Activated naive CD4-positive, alpha-beta T cell treated with anti-CD3 and anti-CD28 coated beads, Interleukin-2, amount 10 ng/mL, durations not matched to agents 7 days and 5 days (primary cell): Measurements from ENCODE around the gene LMNTD2.

Experiments used
- CTCF ChIA-PET: fragments of 350-600 bp; sonication (Branson Sonifier 250); formaldehyde crosslinking; loops from one replicate; lab custom pipeline; 2021; ENCODE audit warnings: antibody characterized with exemption; lab: Charles Lee
- DNase-seq: peaks from one replicate; pipeline ENCODE4 v3.0.0-alpha.2; 2020
- H3K27ac Mint-ChIP-seq: one replicate; pipeline ENCODE4 v1.8.0; 2021; ENCODE audit warnings: mild to moderate bottlenecking, moderate library complexity, mixed read lengths
- H3K27me3 Mint-ChIP-seq: one replicate; pipeline ENCODE4 v1.8.0; 2021; ENCODE audit warnings: mild to moderate bottlenecking, mixed read lengths
- H3K36me3 Mint-ChIP-seq: one replicate; pipeline ENCODE4 v1.8.0; 2021; ENCODE audit warnings: mixed read lengths
- H3K4me1 Mint-ChIP-seq: one replicate; pipeline ENCODE4 v1.8.0; 2021; ENCODE audit warnings: mixed read lengths
- H3K4me3 Mint-ChIP-seq: one replicate; pipeline ENCODE4 v1.8.0; 2021; ENCODE audit warnings: mild to moderate bottlenecking, moderate library complexity, mixed read lengths
- H3K9me3 Mint-ChIP-seq: one replicate; pipeline ENCODE4 v1.8.0; 2021; ENCODE audit warnings: mixed read lengths

LMNTD2 gene, protein sequence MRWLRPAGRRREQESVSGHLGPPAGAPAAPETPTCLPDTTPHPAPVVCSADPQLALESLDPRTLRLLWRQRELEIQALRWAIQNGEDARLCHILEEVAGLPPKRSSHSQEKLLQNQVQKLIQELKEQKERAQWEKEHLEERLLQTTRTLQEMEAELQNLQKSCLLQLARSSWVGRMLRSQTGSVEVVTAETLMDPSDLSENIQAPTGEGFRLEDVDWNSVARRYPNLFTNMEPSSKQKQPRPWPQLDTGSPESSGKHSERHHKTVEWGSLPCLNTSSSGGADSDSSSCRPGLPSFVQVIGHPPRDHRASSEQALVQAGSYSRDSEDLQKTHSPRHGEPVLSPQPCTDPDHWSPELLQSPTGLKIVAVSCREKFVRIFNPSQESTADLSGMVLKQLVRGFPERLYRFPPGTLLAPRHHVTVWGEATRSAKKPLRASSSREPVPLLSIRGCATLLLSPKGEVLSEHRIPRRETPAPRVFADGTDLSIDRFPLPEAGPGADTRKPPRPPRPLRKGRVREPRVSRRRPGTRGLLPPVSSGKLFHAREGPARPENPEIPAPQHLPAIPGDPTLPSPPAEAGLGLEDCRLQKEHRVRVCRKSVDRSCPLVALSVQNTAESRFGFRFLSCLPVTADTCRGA

GRCh38 chr11:560305-561147 lies at the start of gene LMNTD2, which contains the start of gene RASSF7:
Gene LMNTD2 (minus strand): TSS chr11:560738. CDS start chr11:560716, 22 bp downstream.
Gene RASSF7 (plus strand): TSS chr11:560970. CDS start chr11:561769, 799 bp downstream.
- Mint-ChIP-seq H3K9me3 (no peaks in the 10 kb centered on the region), H3K4me3 (peak within 1 kb of the TSS; percentile 93), H3K27me3 (peaks cover 43% of the 10 kb centered on the region), H3K27ac (peak within 1 kb of the TSS; percentile 74), H3K36me3 (peaks cover 9% of the 10 kb centered on the region), H3K4me1 (peaks cover 31% of the 10 kb centered on the region)
- CTCF ChIA-PET: interaction anchor here (1.2 kb wide), 1 partner anchor 162 kb away, joined by 5 read pairs; no protein-coding TSS in a partner anchor
- peak; percentile 96 for DNase-seq

DNA sequence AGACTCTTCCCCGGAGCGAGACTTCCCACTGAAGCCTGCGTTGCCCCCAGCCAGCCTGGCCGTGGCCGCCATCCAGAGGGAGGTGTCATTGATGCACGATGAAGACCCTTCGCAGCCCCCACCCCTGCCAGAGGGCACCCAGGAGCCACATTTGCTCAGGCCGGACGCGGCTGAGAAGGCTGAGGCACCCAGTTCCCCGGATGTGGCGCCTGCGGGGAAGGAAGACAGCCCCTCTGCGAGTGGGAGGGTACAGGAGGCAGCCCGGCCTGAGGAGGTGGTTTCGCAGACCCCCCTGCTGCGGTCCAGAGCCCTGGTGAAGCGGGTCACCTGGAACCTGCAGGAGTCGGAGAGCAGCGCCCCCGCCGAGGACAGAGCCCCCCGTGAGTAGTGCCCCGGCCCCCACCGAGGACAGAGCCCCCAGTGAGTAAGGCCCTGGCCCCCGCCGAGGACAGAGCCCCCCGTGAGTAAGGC lies 48.8 kb upstream of the LMNTD2 start:
- peaks cover 13% of the 10 kb centered on the region for H3K4me1 Mint-ChIP-seq
- H3K27ac Mint-ChIP-seq: no peak overlapping the region
- CTCF ChIA-PET: interaction anchor here (0.9 kb wide), 1 partner anchor 24 kb away, joined by 3 read pairs; no protein-coding TSS in a partner anchor
- H3K36me3 Mint-ChIP-seq: peaks cover 34% of the 10 kb centered on the region
- H3K27me3 Mint-ChIP-seq: peaks cover 3% of the 10 kb centered on the region
- no peaks in the 10 kb centered on the region for H3K9me3 Mint-ChIP-seq
- H3K4me3 Mint-ChIP-seq: no peak overlapping the region
- DNase-seq: no peak

- H3K27me3 Mint-ChIP-seq: no peaks in the 10 kb centered on the region
- H3K4me3 Mint-ChIP-seq: no peak overlapping the region
- peaks cover 34% of the 10 kb centered on the region for H3K36me3 Mint-ChIP-seq
- peak overlapping the region; percentile 33 for H3K27ac Mint-ChIP-seq
- DNase-seq: no peak
- H3K4me1 Mint-ChIP-seq: peaks cover 7% of the 10 kb centered on the region
- H3K9me3 Mint-ChIP-seq: no peaks in the 10 kb centered on the region
- CTCF ChIA-PET: no interaction called here
Observed at GRCh38 chr11:608791-609251, 48.3 kb upstream of the LMNTD2 start.

- H3K9me3 Mint-ChIP-seq: no peaks in the 10 kb centered on the region
- H3K4me3 Mint-ChIP-seq: no peak overlapping the region
- H3K4me1 Mint-ChIP-seq: peaks cover 4% of the 10 kb centered on the region
- peaks cover 36% of the 10 kb centered on the region for H3K36me3 Mint-ChIP-seq
- peak overlapping the region; percentile 33 for H3K27ac Mint-ChIP-seq
- H3K27me3 Mint-ChIP-seq: no peaks in the 10 kb centered on the region
- DNase-seq: no peak
- CTCF ChIA-PET: no interaction called here
Observed at GRCh38 chr11:607971-608659, 47.6 kb upstream of the LMNTD2 start.

- CTCF ChIA-PET: no interaction called here
Observed at GRCh38 chr11:607020-607780, 46.7 kb upstream of the LMNTD2 start.

GRCh38 chr11:606245-606644 lies 45.7 kb upstream of the LMNTD2 start:
- Mint-ChIP-seq H3K4me3 (no peak overlapping the region), H3K4me1 (no peaks in the 10 kb centered on the region), H3K36me3 (peaks cover 41% of the 10 kb centered on the region), H3K27ac (no peak overlapping the region), H3K27me3 (no peaks in the 10 kb centered on the region), H3K9me3 (no peaks in the 10 kb centered on the region)
- DNase-seq: no peak
- CTCF ChIA-PET: no interaction called here

More at GRCh38 chr11:607020-607780, 46.7 kb upstream of the LMNTD2 start:
- no peak overlapping the region for H3K27ac Mint-ChIP-seq
- no peak overlapping the region for H3K4me3 Mint-ChIP-seq
- H3K27me3 Mint-ChIP-seq: no peaks in the 10 kb centered on the region
- H3K4me1 Mint-ChIP-seq: peaks cover 3% of the 10 kb centered on the region
- no peaks in the 10 kb centered on the region for H3K9me3 Mint-ChIP-seq
- peaks cover 36% of the 10 kb centered on the region for H3K36me3 Mint-ChIP-seq
- no peak for DNase-seq

DNA sequence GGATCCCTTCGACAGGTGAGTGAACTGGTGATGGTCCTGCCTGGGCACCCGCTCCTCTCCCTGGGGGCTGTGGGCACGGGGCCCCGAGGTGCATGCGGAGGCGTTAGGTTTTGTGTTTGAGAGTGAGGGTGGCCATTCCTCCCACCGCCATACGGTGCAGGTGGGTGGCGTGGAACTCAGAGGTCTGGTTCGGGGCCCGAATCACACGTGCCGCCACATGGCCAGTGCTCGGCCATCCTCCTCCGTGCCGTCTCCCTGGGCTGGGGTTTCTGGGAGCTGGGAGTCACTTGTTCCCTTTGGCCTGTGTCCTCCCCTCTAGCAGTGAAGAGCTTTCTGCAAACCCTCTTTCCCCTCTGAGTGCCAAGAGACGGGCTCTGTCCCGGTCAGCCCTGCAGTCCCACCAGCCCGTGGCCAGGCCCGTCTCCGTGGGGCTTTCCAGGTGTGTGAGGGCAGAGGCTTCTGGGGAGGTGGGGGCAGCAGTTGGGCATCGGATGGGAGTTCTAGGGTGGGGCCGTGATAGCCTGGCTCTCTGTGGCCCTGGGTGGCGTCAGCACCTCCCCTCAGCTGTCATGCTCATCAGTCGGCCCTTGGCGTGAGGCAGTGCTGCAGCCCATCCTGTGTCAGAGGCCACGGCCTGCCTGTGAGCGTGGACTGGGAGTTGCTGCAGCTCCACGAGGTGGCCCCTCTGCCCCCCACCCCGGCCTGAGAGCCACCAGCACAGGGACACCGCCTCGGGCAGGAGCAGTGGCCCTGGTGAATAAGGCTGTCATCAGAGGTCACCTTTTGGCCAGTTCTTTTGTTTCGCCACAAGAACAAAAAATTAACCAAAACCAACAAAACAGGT lies 45.0 kb upstream of the LMNTD2 start:
- Mint-ChIP-seq H3K27me3 (no peaks in the 10 kb centered on the region), H3K36me3 (peaks cover 37% of the 10 kb centered on the region), H3K4me1 (no peaks in the 10 kb centered on the region), H3K9me3 (no peaks in the 10 kb centered on the region), H3K27ac (no peak overlapping the region), H3K4me3 (no peak overlapping the region)
- DNase-seq: no peak
- CTCF ChIA-PET: no interaction called here

DNA sequence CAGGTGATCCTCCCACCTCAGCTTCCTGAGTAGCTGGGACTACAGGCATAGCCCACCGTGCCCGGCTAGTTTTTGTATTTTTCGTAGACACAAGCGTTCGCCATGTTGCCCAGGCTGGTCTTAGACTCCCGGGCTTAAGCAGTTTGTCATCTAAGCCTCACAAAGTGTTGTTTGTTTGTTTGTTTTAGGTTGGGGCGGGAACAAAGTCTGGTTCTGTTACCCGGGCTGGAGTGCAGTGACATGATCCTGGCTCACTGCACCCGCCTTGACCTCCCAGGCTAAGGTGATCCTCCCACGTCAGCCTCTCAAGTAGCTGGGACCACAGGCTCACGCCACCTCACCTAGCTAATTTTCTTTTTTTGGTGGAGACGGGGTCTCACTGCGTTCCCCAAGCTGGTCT lies 42.6 kb upstream of the LMNTD2 start:
- H3K27me3 Mint-ChIP-seq: no peaks in the 10 kb centered on the region
- H3K36me3 Mint-ChIP-seq: peaks cover 38% of the 10 kb centered on the region
- no peak overlapping the region for H3K4me3 Mint-ChIP-seq
- no peaks in the 10 kb centered on the region for H3K4me1 Mint-ChIP-seq
- no peak overlapping the region for H3K27ac Mint-ChIP-seq
- H3K9me3 Mint-ChIP-seq: no peaks in the 10 kb centered on the region
- DNase-seq: no peak
- CTCF ChIA-PET: no interaction called here

DNA sequence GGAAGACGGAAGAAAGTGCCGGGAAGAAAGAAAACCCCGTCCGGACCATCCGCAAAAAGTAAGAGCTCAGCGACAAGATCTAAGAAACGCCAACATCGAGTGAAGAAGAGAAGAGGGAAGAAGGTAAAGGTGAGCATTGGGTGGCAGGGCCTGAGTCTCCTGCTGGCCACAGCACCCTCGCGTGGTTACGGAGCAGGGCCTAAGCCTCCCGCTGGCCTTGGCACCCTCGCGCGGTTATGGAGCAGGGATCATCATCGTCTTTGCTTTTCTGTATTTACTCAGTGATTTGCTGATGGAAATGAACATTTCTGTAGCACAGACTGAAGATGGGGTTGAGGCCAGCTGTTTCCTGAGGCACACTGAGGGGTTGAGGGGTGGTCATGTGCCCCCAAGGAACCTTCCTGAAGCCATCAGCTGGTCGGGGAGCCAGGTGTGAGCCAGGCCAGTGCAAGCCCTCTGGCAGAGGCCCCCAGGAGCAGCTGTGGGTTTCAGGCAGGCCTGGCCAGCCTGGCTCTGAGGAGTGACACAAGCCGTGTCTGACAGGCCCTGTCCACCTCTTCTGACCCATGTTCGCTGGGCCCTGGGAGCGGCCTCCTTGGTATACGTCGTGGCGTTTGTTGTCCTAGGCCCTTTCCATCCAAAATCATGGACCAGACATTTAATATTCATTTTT lies 41.2 kb upstream of the LMNTD2 start:
- Mint-ChIP-seq H3K4me3 (no peak overlapping the region), H3K36me3 (peaks cover 35% of the 10 kb centered on the region), H3K9me3 (no peaks in the 10 kb centered on the region), H3K4me1 (no peaks in the 10 kb centered on the region), H3K27ac (peak overlapping the region; percentile 42), H3K27me3 (no peaks in the 10 kb centered on the region)
- DNase-seq: no peak
- CTCF ChIA-PET: no interaction called here

- no peak overlapping the region for H3K27ac Mint-ChIP-seq
- H3K36me3 Mint-ChIP-seq: peaks cover 41% of the 10 kb centered on the region
- H3K9me3 Mint-ChIP-seq: no peaks in the 10 kb centered on the region
- H3K4me3 Mint-ChIP-seq: no peak overlapping the region
- CTCF ChIA-PET: no interaction called here
- H3K27me3 Mint-ChIP-seq: no peaks in the 10 kb centered on the region
- DNase-seq: no peak
- peaks cover 10% of the 10 kb centered on the region for H3K4me1 Mint-ChIP-seq
Observed at GRCh38 chr11:598005-598680, 37.6 kb upstream of the LMNTD2 start.

DNA sequence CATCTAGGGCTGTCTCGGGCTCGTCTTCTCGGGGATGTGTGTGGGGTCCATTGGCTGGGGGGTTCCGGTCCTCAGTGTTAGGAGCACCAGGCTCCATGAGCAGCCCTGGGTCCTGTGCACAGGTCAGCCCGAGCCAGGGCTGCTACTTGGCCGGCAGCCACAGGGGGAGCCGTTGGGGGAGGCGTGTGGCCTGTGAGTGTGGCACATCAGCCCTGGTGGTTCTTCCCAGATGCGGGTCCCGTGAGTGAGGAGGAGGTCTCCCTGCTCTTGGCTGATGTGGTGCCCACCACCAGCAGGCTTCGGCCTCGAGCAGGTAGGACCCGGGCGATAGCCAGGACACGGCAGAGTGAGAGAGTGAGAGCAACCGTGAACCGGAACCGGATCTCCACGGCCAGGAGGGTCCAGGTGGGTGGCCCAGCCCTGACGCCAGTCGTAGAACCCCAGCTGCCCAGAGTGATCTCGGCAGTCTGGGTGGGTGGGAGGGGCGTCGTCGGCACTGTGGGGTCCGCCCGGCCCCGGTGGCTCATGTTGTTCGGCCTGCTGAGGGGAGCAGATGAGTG lies 36.7 kb upstream of the LMNTD2 start:
- no peak for DNase-seq
- CTCF ChIA-PET: no interaction called here
- no peak overlapping the region for H3K4me3 Mint-ChIP-seq
- H3K27ac Mint-ChIP-seq: no peak overlapping the region
- no peaks in the 10 kb centered on the region for H3K27me3 Mint-ChIP-seq
- H3K4me1 Mint-ChIP-seq: peaks cover 10% of the 10 kb centered on the region
- no peaks in the 10 kb centered on the region for H3K9me3 Mint-ChIP-seq
- peaks cover 50% of the 10 kb centered on the region for H3K36me3 Mint-ChIP-seq
